Measurements from ENCODE around the gene USHBP1. TPM values are rescaled to one million over a fixed set of nuclear protein-coding genes. Genes with fewer than 3 reads are reported as not detected.

Gene USHBP1
- total and polyA plus RNA-seq, 10 of the 15 experiments (the other 5 are each of a cell fraction or from before 2014, with no cell fraction given), result 0.05 to 0.96 (median 0.22) TPM; not detected in 2

- Histone ChIP-seq H3K4me1 (ENCODE audit: control insufficient read depth, insufficient read depth, low read length) (peaks cover 15% of the 10 kb centered on the region), H3K4me3 (no peak overlapping the region), H3K9ac (ENCODE audit: control insufficient read depth, insufficient read depth, low read length) (no peak overlapping the region), H3K9me3 (replicated peaks; ENCODE audit: control insufficient read depth, insufficient read depth, low read length) (no peaks in the 10 kb centered on the region), H3K27ac (ENCODE audit: control insufficient read depth, insufficient read depth) (no peak overlapping the region), H3K36me3 (ENCODE audit: control insufficient read depth in 2 of 2, insufficient read depth in 2 of 2, low read length in 1 of 2) (peaks cover 10 to 13% of the 10 kb centered on the region in 2 experiments; a peak in 3 of 4 replicates), H2AFZ (ENCODE audit: control insufficient read depth, low read depth, low read length) (no peak overlapping the region), H3K4me2 (ENCODE audit: control insufficient read depth, insufficient read depth) (no peak overlapping the region), H3K27me3 (replicated peaks in 1 of 2; ENCODE audit: control insufficient read depth in 2 of 2, insufficient read depth in 2 of 2, low read length in 1 of 2) (no peaks in the 10 kb centered on the region), H4K20me1 (ENCODE audit: control insufficient read depth, insufficient read depth) (peaks cover 3% of the 10 kb centered on the region; the same call in 1 of the 2 replicates), H3K79me2 (ENCODE audit: control insufficient read depth, insufficient read depth, low read length) (peaks cover 28% of the 10 kb centered on the region)
- 98% methylated on average over 19 of the region's 19 CpGs for WGBS (ENCODE audit: insufficient coverage, insufficient replicate concordance, low lambda C conversion rate, missing lambda C conversion rate)
- POLR2A ChIA-PET, result no interaction called here
- CTCF ChIA-PET, result no interaction called here
- BruUV-seq (replicated peaks), result no TSS peak
- ATAC-seq, result no peak
- no peak for DNase-seq (ENCODE audit: low read depth, low spot score)
- RAD21 ChIA-PET (ENCODE audit: unreplicated experiment), result no interaction called here
- intact Hi-C loops (cut with micrococcal nuclease; ENCODE audit: unreplicated experiment), result no loop called here
- SMC1A ChIA-PET (ENCODE audit: uncharacterized antibody, unreplicated experiment), result no interaction called here
- in situ Hi-C loops (cut with MboI), result no loop called here
- FAIRE-seq, result no peak
- TF ChIP-seq RAD21 (IDR thresholded peaks at IDR 0.05; ENCODE audit: insufficient read depth, low read depth, low read length) (no peak), E2F8 (IDR thresholded peaks at IDR 0.05; ENCODE audit: low read depth, partially characterized antibody) (no peak), DPF2 (IDR thresholded peaks at IDR 0.05) (no peak), CBX3 (IDR thresholded peaks at IDR 0.05; ENCODE audit: borderline replicate concordance, low read depth) (no peak), ZBTB11 (CRISPR knock-in tag; IDR thresholded peaks at IDR 0.05) (no peak), EZH2 (IDR thresholded peaks at IDR 0.05; ENCODE audit: borderline replicate concordance, control insufficient read depth, low read depth, low read length) (no peak), POLR2AphosphoS5 (IDR thresholded peaks at IDR 0.05; ENCODE audit: low read length) (no peak), HDAC6 (IDR thresholded peaks at IDR 0.05; ENCODE audit: unreplicated experiment) (no peak), ZBTB40 (IDR thresholded peaks at IDR 0.05; ENCODE audit: borderline replicate concordance) (no peak), NFIC (IDR thresholded peaks at IDR 0.05; ENCODE audit: low read depth, low read length) (no peak), MTA3 (IDR thresholded peaks at IDR 0.05; ENCODE audit: borderline replicate concordance, low read length) (no peak), WRNIP1 (IDR thresholded peaks at IDR 0.05; ENCODE audit: borderline replicate concordance, low read depth, low read length) (no peak), RCOR1 (conservative IDR thresholded peaks at IDR 0.05; ENCODE audit: low read depth, low read length) (no peak), GATAD2B (conservative IDR thresholded peaks at IDR 0.05; ENCODE audit: low read depth) (no peak)
Measured at GRCh38 chr19:17314007-17314593, 49.6 kb upstream of the USHBP1 start.

All from GM12878 (cell line).